K562 (cell line): Measurements from ENCODE around the gene DTL. TPM values are rescaled to one million over a fixed set of nuclear protein-coding genes. Genes with fewer than 3 reads are reported as not detected.

Source experiments
- ATAC-seq: fragments of 200-7000 bp; cut with Tn5 transposase; 3 replicates; pipeline ENCODE4 v1.9.1; 2020; ENCODE audit warnings: moderate library complexity
- BruUV-seq: library from RNA; stranded (reverse); fragments of 400-500 nt; replicated peaks from 2 replicates; lab custom pipeline; 2021; lab: Mats Ljungman, UMichigan
- CTCF ChIA-PET: fragments of 300-600 bp; formaldehyde crosslinking; extraction: SDS; loops from one replicate; lab custom pipeline; 2021; ENCODE audit warnings: low intra/inter-chr PET ratio; lab: Yijun Ruan, JAX
- POLR2A ChIA-PET: fragments of 300-600, 350-650 bp; sonication (Branson Sonifier 250); formaldehyde crosslinking; extraction: SDS; loops from one replicate; lab custom pipeline; 2021; ENCODE audit warnings: antibody characterized with exemption, inconsistent platforms; lab: Yijun Ruan, JAX
- DNase-seq, 4 experiments: peaks; one replicate each; pipeline versions ENCODE4 v3.0.0 to v3.0.0-alpha.2; 2011 to 2018; ENCODE audit warnings: low spot score in 3 of 4, mixed read lengths in 3 of 4; ENCODE audit errors: extremely low read depth in 1 of 4
- FAIRE-seq: peaks from 2 replicates; lab custom pipeline; 2011; peaks lifted over from hg19 to GRCh38; lab: Jason Lieb, UNC
- H2AFZ ChIP-seq: 2 replicates; pipeline ENCODE4 v1.6.0; 2011; ENCODE audit warnings: low read depth, low read length, control low read depth, inconsistent platforms
- H3K27ac ChIP-seq: fragments of 200-600 bp; 3 replicates; pipeline ENCODE4 v1.8.0; 2011; ENCODE audit warnings: low read depth, mild to moderate bottlenecking, control low read depth, inconsistent platforms, low read length, moderate library complexity, mixed read lengths; ENCODE audit errors: extremely low read depth
- H3K27me3 ChIP-seq, 2 experiments: fragments of 300-600 bp in 1 of 2; 2 replicates in 1 of 2; 3 replicates in 1 of 2; pipeline versions ENCODE4 v1.6.0 to v1.8.0; 2011; ENCODE audit warnings: inconsistent platforms in 2 of 2, low read length in 2 of 2, mild to moderate bottlenecking in 1 of 2, mixed read lengths in 1 of 2, moderate library complexity in 1 of 2; ENCODE audit not compliant: control insufficient read depth in 2 of 2, insufficient read depth in 2 of 2
- H3K36me3 ChIP-seq: fragments of 300-600 bp; 3 replicates; pipeline ENCODE4 v1.8.0; 2011; ENCODE audit warnings: mild to moderate bottlenecking, low read length, inconsistent platforms; ENCODE audit not compliant: control insufficient read depth, insufficient read depth
- H3K4me1 ChIP-seq, 2 experiments: fragments of 200-600 bp in 1 of 2; replicated peaks in 1 of 2; 2 replicates in 1 of 2; 3 replicates in 1 of 2; pipeline versions ENCODE4 v1.5.1 to v1.8.0; 2011; ENCODE audit warnings: inconsistent platforms in 2 of 2, low read length in 2 of 2, mild to moderate bottlenecking in 1 of 2, mixed read lengths in 1 of 2, moderate library complexity in 1 of 2; ENCODE audit not compliant: control insufficient read depth in 2 of 2, insufficient read depth in 2 of 2
- H3K4me2 ChIP-seq: 2 replicates; pipeline ENCODE4 v1.6.1; 2011; ENCODE audit warnings: low read length, control low read depth, inconsistent platforms, mixed read lengths; ENCODE audit not compliant: insufficient read depth
- H3K4me3 ChIP-seq: fragments of 200-600 bp; sonication (generic), shearing (Covaris generic); 2 replicates; pipeline ENCODE4 v1.5.1; 2016; ENCODE audit warnings: control low read depth, inconsistent platforms
- H3K79me2 ChIP-seq: fragments of 200-600 bp; 3 replicates; pipeline ENCODE4 v1.8.0; 2011; ENCODE audit warnings: low read length, inconsistent platforms; ENCODE audit not compliant: control insufficient read depth, insufficient read depth
- H3K9ac ChIP-seq, 2 experiments: 2 replicates each; pipeline versions ENCODE4 v1.6.0 to v1.6.1; 2011; ENCODE audit warnings: low read depth in 2 of 2, low read length in 2 of 2, control low read depth in 1 of 2, inconsistent platforms in 1 of 2, mild to moderate bottlenecking in 1 of 2, mixed read lengths in 1 of 2; ENCODE audit not compliant: insufficient read depth in 1 of 2
- H3K9me1 ChIP-seq: one replicate; pipeline ENCODE4 v1.6.0; 2011; ENCODE audit warnings: inconsistent platforms, mild to moderate bottlenecking, low read length, moderate library complexity; ENCODE audit not compliant: control insufficient read depth, insufficient read depth
- H3K9me3 ChIP-seq: replicated peaks from 2 replicates; pipeline ENCODE4 v1.5.1; 2011; ENCODE audit warnings: low read depth, low read length, inconsistent platforms; ENCODE audit not compliant: control insufficient read depth, insufficient read depth
- H4K20me1 ChIP-seq: replicated peaks from 2 replicates; pipeline ENCODE4 v1.6.1; 2011; ENCODE audit warnings: low read length, inconsistent platforms, mixed read lengths; ENCODE audit not compliant: control insufficient read depth, insufficient read depth
- SNIP1 ChIP-seq: fragments of 450-650 bp; IDR thresholded peaks from 2 replicates; pipeline ENCODE4 v1.7.1; 2017; ENCODE audit warnings: low read depth, mild to moderate bottlenecking
- STAT5B ChIP-seq: fragments of 250-450 bp; sonication (Bioruptor Pico); IDR thresholded peaks from 2 replicates; pipeline ENCODE4 v1.8.0; 2021; ENCODE audit warnings: mild to moderate bottlenecking, inconsistent platforms
- WGBS: fragments of 100-300 bp; shearing (Covaris generic); methylation state at CpG from one replicate; pipeline ENCODE4 v1.1.6; 2016; ENCODE audit warnings: low coverage, mixed read lengths; ENCODE audit not compliant: insufficient coverage; ENCODE audit errors: missing lambda C conversion rate; 5-methylcytosine and 5-hydroxymethylcytosine counted together
- in situ Hi-C: fragments of 300-500 bp; cut with MboI; formaldehyde crosslinking; loops from 4 replicates; pipeline ENCODE4 v1.15.0; 2018; ENCODE audit warnings: inconsistent platforms, mixed read lengths
- intact Hi-C: fragments of 100-400 bp; cut with micrococcal nuclease; formaldehyde crosslinking; loops from 2 replicates; pipeline ENCODE4 v1.14.2; 2022
- polyA plus RNA-seq, 8 experiments: library from polyadenylated mRNA; depleted of rRNA in 4 of 8; stranded (reverse) in 5 of 8; unstranded in 3 of 8; fragments of >200 nt; fragmentation: Nextera tagmentation in 2 of 8; fragmentation: Illumina TruSeq in 1 of 8; extraction: Ambion mirVana in 2 of 8; extraction: Trizol in 1 of 8; gene quantifications; 2 replicates each; pipeline versions ENCODE4 v1.2.1 to v1.2.3, GENCODE V29; 2011 to 2014; ENCODE audit warnings: inconsistent platforms in 1 of 8, missing spikeins in 1 of 8
- total RNA-seq, 7 experiments: library from RNA; depleted of rRNA in 6 of 7; stranded (reverse); fragments of >200 nt in 6 of 7; fragmentation: Illumina TruSeq in 2 of 7; extraction: Trizol in 2 of 7; gene quantifications; 2 replicates each; pipeline versions ENCODE4 v1.2.1 to v1.2.3, GENCODE V29; 2011 to 2021; ENCODE audit warnings: low replicate concordance in 1 of 7
- TF ChIP-seq, protein P1 (sequence below): fragments of 450-650 bp; IDR thresholded peaks from 2 replicates; pipeline ENCODE4 v1.6.1; 2017; ENCODE audit warnings: mild to moderate bottlenecking, moderate library complexity
- TF ChIP-seq, protein P2 (sequence below): fragments of 450-650 bp; IDR thresholded peaks from one replicate; pipeline ENCODE4 v1.6.1; 2018; ENCODE audit warnings: mild to moderate bottlenecking, moderate library complexity; ENCODE audit not compliant: partially characterized antibody

Gene DTL
- total and polyA plus RNA-seq, 9 of the 15 experiments (the other 6 are each of a cell fraction or from before 2014, with no cell fraction given) = 38.3 to 81.0 (median 63.2) TPM

DNA sequence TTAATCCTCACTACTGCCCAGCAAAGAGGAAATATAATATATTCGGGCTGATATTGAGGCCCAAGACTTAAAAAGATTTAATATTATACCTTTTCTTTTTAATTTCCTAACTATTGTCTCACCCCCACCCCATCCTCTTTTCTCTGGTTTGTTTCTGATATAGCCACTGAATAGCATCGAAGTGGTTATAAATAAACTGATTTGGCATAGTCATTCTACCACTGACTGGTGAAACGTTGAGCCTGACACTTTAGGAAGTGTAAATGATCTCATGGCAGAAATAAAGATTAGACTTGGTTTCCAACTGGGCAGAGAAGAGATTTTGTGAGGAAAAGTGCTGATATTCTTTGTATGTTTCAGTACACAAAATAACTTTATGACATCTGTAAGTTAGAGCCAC is 39.3 kb downstream of the DTL start:
- peaks cover 95% of the 10 kb centered on the region for H3K36me3 ChIP-seq
- WGBS = 79% methylated on average over 3 of the region's 3 CpGs
- FAIRE-seq (no peak), ATAC-seq (no peak), DNase-seq (no peak)
- TF ChIP-seq, protein P1, sequence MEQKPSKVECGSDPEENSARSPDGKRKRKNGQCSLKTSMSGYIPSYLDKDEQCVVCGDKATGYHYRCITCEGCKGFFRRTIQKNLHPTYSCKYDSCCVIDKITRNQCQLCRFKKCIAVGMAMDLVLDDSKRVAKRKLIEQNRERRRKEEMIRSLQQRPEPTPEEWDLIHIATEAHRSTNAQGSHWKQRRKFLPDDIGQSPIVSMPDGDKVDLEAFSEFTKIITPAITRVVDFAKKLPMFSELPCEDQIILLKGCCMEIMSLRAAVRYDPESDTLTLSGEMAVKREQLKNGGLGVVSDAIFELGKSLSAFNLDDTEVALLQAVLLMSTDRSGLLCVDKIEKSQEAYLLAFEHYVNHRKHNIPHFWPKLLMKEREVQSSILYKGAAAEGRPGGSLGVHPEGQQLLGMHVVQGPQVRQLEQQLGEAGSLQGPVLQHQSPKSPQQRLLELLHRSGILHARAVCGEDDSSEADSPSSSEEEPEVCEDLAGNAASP = no peak
- TF ChIP-seq, protein P2, sequence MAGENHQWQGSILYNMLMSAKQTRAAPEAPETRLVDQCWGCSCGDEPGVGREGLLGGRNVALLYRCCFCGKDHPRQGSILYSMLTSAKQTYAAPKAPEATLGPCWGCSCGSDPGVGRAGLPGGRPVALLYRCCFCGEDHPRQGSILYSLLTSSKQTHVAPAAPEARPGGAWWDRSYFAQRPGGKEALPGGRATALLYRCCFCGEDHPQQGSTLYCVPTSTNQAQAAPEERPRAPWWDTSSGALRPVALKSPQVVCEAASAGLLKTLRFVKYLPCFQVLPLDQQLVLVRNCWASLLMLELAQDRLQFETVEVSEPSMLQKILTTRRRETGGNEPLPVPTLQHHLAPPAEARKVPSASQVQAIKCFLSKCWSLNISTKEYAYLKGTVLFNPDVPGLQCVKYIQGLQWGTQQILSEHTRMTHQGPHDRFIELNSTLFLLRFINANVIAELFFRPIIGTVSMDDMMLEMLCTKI = no peak
- TF ChIP-seq STAT5B (CRISPR knock-in tag) (no peak), SNIP1 (no peak)
- no peak overlapping the region for H3K4me2 ChIP-seq
- ChIA-PET POLR2A (no interaction called here), CTCF (interaction anchor here (0.7 to 2.2 kb wide), 3 partner anchors 217 to 620 kb away, joined by 3 to 16 read pairs (median 10); no protein-coding TSS in a partner anchor)
- in situ Hi-C loops (loop anchor here (5.0 kb wide), 2 partner anchors 227 to 382 kb away; no protein-coding TSS in a partner anchor), intact Hi-C loops (loop anchor here (10.0 kb wide), 1 partner anchor 80 kb away; no protein-coding TSS in a partner anchor)
- H3K9me3 ChIP-seq = no peaks in the 10 kb centered on the region
- no peaks in the 10 kb centered on the region for H3K27me3 ChIP-seq
- no peak overlapping the region for H3K4me3 ChIP-seq
- H3K4me1 ChIP-seq = no peaks in the 10 kb centered on the region
- H3K9ac ChIP-seq = no peak overlapping the region
- H3K27ac ChIP-seq = no peak overlapping the region
- H4K20me1 ChIP-seq = no peaks in the 10 kb centered on the region
- 0 out of 3 replicates have a peak, but pooled peaks cover 3% of the 10 kb centered on the region for H3K79me2 ChIP-seq
- H2AFZ ChIP-seq = no peak overlapping the region
- no TSS peak for BruUV-seq
- H3K9me1 ChIP-seq = no peaks in the 10 kb centered on the region
